B cell (primary cell): Measurements from ENCODE around the gene TANK. TPM values are rescaled to one million over a fixed set of nuclear protein-coding genes. Genes with fewer than 3 reads are reported as not detected.

Experiments
- ATAC-seq: fragments of 200-7000 bp; cut with Tn5 transposase; one replicate; pipeline ENCODE4 v1.10.0; 2021; ENCODE audit warnings: low read depth, mild to moderate bottlenecking, moderate number of reproducible peaks, moderate library complexity
- CTCF ChIA-PET: fragments of 350-600 bp; sonication (Branson Sonifier 250); formaldehyde crosslinking; loops from one replicate; lab custom pipeline; 2021; ENCODE audit warnings: antibody characterized with exemption, inconsistent platforms; lab: Charles Lee
- POLR2A ChIA-PET: fragments of 350-600 bp; sonication (Branson Sonifier 250); formaldehyde crosslinking; loops from one replicate; lab custom pipeline; 2021; ENCODE audit warnings: antibody characterized with exemption; lab: Charles Lee
- DNase-seq: peaks from one replicate; pipeline ENCODE4 v3.0.0; 2013
- H2AFZ ChIP-seq: 2 replicates; pipeline ENCODE4 v1.6.1; 2012; ENCODE audit warnings: mild to moderate bottlenecking, low read depth, low read length; ENCODE audit not compliant: insufficient read depth, poor library complexity, severe bottlenecking
- H3K27ac ChIP-seq, 2 donors: 1 replicate in 1 of 2; 2 replicates in 1 of 2; pipeline ENCODE4 v1.5.1; 2012 to 2013; ENCODE audit warnings: low read length in 2 of 2, mild to moderate bottlenecking in 2 of 2, moderate library complexity in 1 of 2
- H3K27me3 ChIP-seq, 4 experiments: fragments of 200-600 bp in 1 of 4; sonication (generic) in 1 of 4; replicated peaks in 1 of 4; 1 replicate in 2 of 4; 2 replicates in 2 of 4; pipeline versions ENCODE4 v1.6.1 to v1.7.0; 2013 to 2016; ENCODE audit warnings: low read length in 3 of 4, mild to moderate bottlenecking in 2 of 4, mixed read lengths in 1 of 4, moderate library complexity in 1 of 4; ENCODE audit not compliant: insufficient read depth in 4 of 4, control insufficient read depth in 3 of 4; ENCODE audit errors: control extremely low read depth in 1 of 4
- H3K36me3 ChIP-seq, 2 experiments: replicated peaks in 1 of 2; 1 replicate in 1 of 2; 2 replicates in 1 of 2; pipeline versions ENCODE4 v1.6.1 to v1.7.1; 2013; ENCODE audit warnings: low read length in 1 of 2; ENCODE audit not compliant: insufficient read depth in 2 of 2, control insufficient read depth in 1 of 2; ENCODE audit errors: control extremely low read depth in 1 of 2, extremely low read depth in 1 of 2
- H3K4me1 ChIP-seq, 2 donors: fragments of 200-600 bp in 1 of 2; sonication (generic) in 1 of 2; 1 replicate in 1 of 2; 2 replicates in 1 of 2; pipeline versions ENCODE4 v1.5.1 to v1.6.1; 2013 to 2017; ENCODE audit warnings: low read length in 2 of 2; ENCODE audit not compliant: control insufficient read depth in 2 of 2, insufficient read depth in 2 of 2
- H3K4me2 ChIP-seq: replicated peaks from 2 replicates; pipeline ENCODE3; 2012; ENCODE audit warnings: mild to moderate bottlenecking, low read depth, low read length; ENCODE audit not compliant: poor library complexity, severe bottlenecking
- H3K4me3 ChIP-seq, 5 experiments: fragments of 200-600 bp in 1 of 5; sonication (generic) in 1 of 5; 1 replicate in 3 of 5; 2 replicates in 2 of 5; pipeline versions ENCODE4 v1.5.1 to v1.7.0; 2011 to 2016; ENCODE audit warnings: low read length in 4 of 5, mild to moderate bottlenecking in 4 of 5, low read depth in 2 of 5, control low read depth in 1 of 5, moderate library complexity in 1 of 5; ENCODE audit not compliant: insufficient read depth in 1 of 5; ENCODE audit errors: control extremely low read depth in 1 of 5, extremely low read depth in 1 of 5
- H3K79me2 ChIP-seq: fragments of 200-600 bp; sonication (generic); one replicate; pipeline ENCODE4 v1.6.0; 2016; ENCODE audit warnings: low read length; ENCODE audit not compliant: control insufficient read depth, insufficient read depth
- H3K9ac ChIP-seq: fragments of 200-600 bp; sonication (generic); 2 replicates; pipeline ENCODE4 v1.6.1; 2017; ENCODE audit warnings: mild to moderate bottlenecking, low read length, moderate library complexity
- H3K9me3 ChIP-seq, 3 donors: one replicate each; pipeline versions ENCODE4 v1.6.1 to v1.7.1; 2013; ENCODE audit warnings: low read length in 2 of 3; ENCODE audit not compliant: control insufficient read depth in 2 of 3, insufficient read depth in 1 of 3; ENCODE audit errors: control extremely low read depth in 1 of 3
- H4K20me1 ChIP-seq: 2 replicates; pipeline ENCODE4 v1.6.0; 2012; ENCODE audit warnings: mild to moderate bottlenecking, low read length; ENCODE audit not compliant: insufficient read depth, control insufficient read depth, poor library complexity, severe bottlenecking
- H3K27ac Mint-ChIP-seq: one replicate; pipeline ENCODE4 v1.8.0; 2021; ENCODE audit warnings: mixed read lengths
- H3K27me3 Mint-ChIP-seq: one replicate; pipeline ENCODE4 v1.8.0; 2021; ENCODE audit warnings: mixed read lengths
- H3K4me1 Mint-ChIP-seq: one replicate; pipeline ENCODE4 v1.8.0; 2021; ENCODE audit warnings: mixed read lengths
- H3K4me3 Mint-ChIP-seq: one replicate; pipeline ENCODE4 v1.8.0; 2021; ENCODE audit warnings: mixed read lengths
- H3K9me3 Mint-ChIP-seq: one replicate; pipeline ENCODE4 v1.8.0; 2022; ENCODE audit warnings: mixed read lengths; ENCODE audit not compliant: insufficient read depth
- CTCF ChIP-seq: fragments of 200-600 bp; IDR thresholded peaks from one replicate; pipeline ENCODE4 v1.8.0; 2022; ENCODE audit warnings: antibody characterized with exemption, mild to moderate bottlenecking
- EZH2 ChIP-seq: IDR thresholded peaks from 2 replicates; pipeline ENCODE4 v1.6.1; 2012; ENCODE audit warnings: borderline replicate concordance, low read depth, mild to moderate bottlenecking, moderate library complexity, low read length; ENCODE audit not compliant: insufficient read depth, poor library complexity, severe bottlenecking
- WGBS: methylation state at CpG from one replicate; pipeline ENCODE4 v1.1.5; 2013; ENCODE audit warnings: missing lambda C conversion rate; ENCODE audit not compliant: insufficient coverage; 5-methylcytosine and 5-hydroxymethylcytosine counted together
- intact Hi-C: fragments of 100-400 bp; cut with micrococcal nuclease; formaldehyde crosslinking; loops from one replicate; pipeline ENCODE4 v1.10.0; 2022
- polyA plus RNA-seq: library from polyadenylated mRNA; depleted of rRNA; stranded (reverse); fragments of >200 nt; gene quantifications from 2 replicates; pipeline ENCODE4 v1.2.3, GENCODE V29; 2012
- total RNA-seq, 2 donors: library from RNA; stranded (reverse); fragments of 120-200 nt in 1 of 2; gene quantifications; 1 replicate in 1 of 2; 2 replicates in 1 of 2; pipeline versions ENCODE4 v1.2.3 to v1.2.4, GENCODE V29; 2013 to 2022

TANK gene
- total and polyA plus RNA-seq, 2 donors (not counting 1 experiment from before 2014, with no cell fraction given) = 62.4 to 179 TPM

GRCh38 chr2:161170958-161171932, 11.0 kb downstream of the TANK start:
- H3K4me3 ChIP-seq = peak overlapping the region in 2 of 5 experiments; percentile 19 to 51
- no peaks in the 10 kb centered on the region for H3K9me3 ChIP-seq
- H3K27ac ChIP-seq = peak overlapping the region; percentile 17 to 27
- H3K27me3 ChIP-seq = no peaks in the 10 kb centered on the region
- ATAC-seq = peak; percentile 44
- CTCF ChIA-PET = no interaction called here
- H4K20me1 ChIP-seq = peaks cover 54% of the 10 kb centered on the region
- Mint-ChIP-seq H3K27me3 (no peaks in the 10 kb centered on the region), H3K9me3 (peaks cover 2% of the 10 kb centered on the region), H3K27ac (peak overlapping the region; percentile 77), H3K4me3 (peak overlapping the region; percentile 78), H3K4me1 (peaks cover 87% of the 10 kb centered on the region)
- H2AFZ ChIP-seq = no peak overlapping the region
- intact Hi-C loops = loop anchor here (1.0 to 5.0 kb wide), 2 partner anchors 11 to 34 kb away; partner anchors contain the start of gene TANK
- no CpG with 5 or more reads among the region's 4 CpGs for WGBS
- H3K36me3 ChIP-seq = peaks cover 7 to 9% of the 10 kb centered on the region in 2 experiments
- POLR2A ChIA-PET = interaction anchor here (0.5 to 0.6 kb wide), 2 partner anchors 16 to 161 kb away, joined by 3 to 5 read pairs; no protein-coding TSS in a partner anchor
- DNase-seq = peak; percentile 62
- H3K4me2 ChIP-seq = peak overlapping the region; percentile 63
- H3K79me2 ChIP-seq = peaks cover 100% of the 10 kb centered on the region
- peak overlapping the region; percentile 21 for H3K9ac ChIP-seq
- TF ChIP-seq CTCF (no peak), EZH2 (no peak)
- peaks cover 82 to 84% of the 10 kb centered on the region in 2 donors for H3K4me1 ChIP-seq
